HepG2 (cell line): ENCODE results near the gene PELO. TPM values are rescaled to one million over a fixed set of nuclear protein-coding genes. Genes with fewer than 3 reads are reported as not detected.

Source experiments
- ATAC-seq: fragments of 200-7000 bp; cut with Tn5 transposase; 3 replicates; pipeline ENCODE4 v1.9.1; 2020; ENCODE audit warnings: mild to moderate bottlenecking, moderate library complexity
- BruUV-seq: library from RNA; stranded (reverse); fragments of 400-500 nt; replicated peaks from 2 replicates; lab custom pipeline; 2021; lab: Mats Ljungman, UMichigan
- CTCF ChIA-PET: fragments of 300-600 bp; formaldehyde crosslinking; extraction: SDS; loops from one replicate; lab custom pipeline; 2021; ENCODE audit warnings: low total read pairs, inconsistent platforms, low intra/inter-chr PET ratio; lab: Yijun Ruan, JAX
- POLR2A ChIA-PET: fragments of 350-600 bp; sonication (Branson Sonifier 250); formaldehyde crosslinking; loops from one replicate; lab custom pipeline; 2020; ENCODE audit warnings: antibody characterized with exemption, inconsistent platforms; lab: Yijun Ruan, JAX
- DNase-seq: peaks from one replicate; pipeline ENCODE4 v3.0.0-alpha.2; 2015; ENCODE audit warnings: low spot score
- FAIRE-seq: peaks from 3 replicates; lab custom pipeline; 2011; peaks lifted over from hg19 to GRCh38; lab: Jason Lieb, UNC
- H2AFZ ChIP-seq: one replicate; pipeline ENCODE4 v1.6.1; 2011; ENCODE audit warnings: low read length, inconsistent platforms
- H3K27ac ChIP-seq: fragments of 300-600 bp; 3 replicates; pipeline ENCODE4 v1.8.0; 2011; ENCODE audit warnings: mixed run types, mild to moderate bottlenecking, mixed read lengths, low read length, inconsistent platforms; ENCODE audit not compliant: insufficient read depth; ENCODE audit errors: extremely low read length
- H3K27me3 ChIP-seq, 2 experiments: fragments of 200-600 bp in 1 of 2; 2 replicates in 1 of 2; 3 replicates in 1 of 2; pipeline versions ENCODE4 v1.6.0 to v1.8.0; 2011; ENCODE audit warnings: low read length in 2 of 2, mild to moderate bottlenecking in 2 of 2, moderate library complexity in 2 of 2, inconsistent platforms in 1 of 2; ENCODE audit not compliant: insufficient read depth in 2 of 2, control insufficient read depth in 1 of 2
- H3K36me3 ChIP-seq, 2 experiments: fragments of 200-600 bp in 1 of 2; replicated peaks in 1 of 2; 2 replicates in 1 of 2; 3 replicates in 1 of 2; pipeline versions ENCODE4 v1.5.1 to v1.8.0; 2011; ENCODE audit warnings: low read length in 2 of 2, inconsistent platforms in 1 of 2; ENCODE audit not compliant: insufficient read depth in 2 of 2, control insufficient read depth in 1 of 2
- H3K4me1 ChIP-seq: 2 replicates; pipeline ENCODE4 v1.5.1; 2012; ENCODE audit warnings: low read length, inconsistent platforms; ENCODE audit not compliant: insufficient read depth
- H3K4me2 ChIP-seq: 2 replicates; pipeline ENCODE4 v1.6.0; 2011; ENCODE audit warnings: low read depth, low read length, inconsistent platforms
- H3K4me3 ChIP-seq, 3 experiments: fragments of 200-600 bp in 1 of 3; sonication (generic), shearing (Covaris generic) in 1 of 3; replicated peaks in 1 of 3; 2 replicates each; pipeline ENCODE4 v1.5.1; 2011 to 2016; ENCODE audit warnings: low read length in 3 of 3, inconsistent platforms in 2 of 3, low read depth in 2 of 3, mild to moderate bottlenecking in 2 of 3, control low read depth in 1 of 3, mixed read lengths in 1 of 3; ENCODE audit not compliant: insufficient read depth in 1 of 3
- H3K79me2 ChIP-seq: one replicate; pipeline ENCODE4 v1.6.1; 2011; ENCODE audit warnings: low read length, inconsistent platforms; ENCODE audit not compliant: insufficient read depth
- H3K9ac ChIP-seq: 2 replicates; pipeline ENCODE4 v1.6.0; 2011; ENCODE audit warnings: mild to moderate bottlenecking, low read depth, low read length, inconsistent platforms; ENCODE audit not compliant: insufficient read depth
- H3K9me3 ChIP-seq: 2 replicates; pipeline ENCODE4 v1.5.1; 2012; ENCODE audit warnings: mild to moderate bottlenecking, low read length
- H4K20me1 ChIP-seq: 2 replicates; pipeline ENCODE4 v1.6.0; 2011; ENCODE audit warnings: inconsistent platforms, mild to moderate bottlenecking, low read length, moderate library complexity; ENCODE audit not compliant: insufficient read depth
- BRD4 ChIP-seq: sonication (generic); formaldehyde crosslinking; IDR thresholded peaks from 2 replicates; pipeline ENCODE4 v1.4.0; 2020; ENCODE audit warnings: missing genetic modification reagents
- KDM3A ChIP-seq: IDR thresholded peaks from 2 replicates; pipeline ENCODE4 v1.6.1; 2018; ENCODE audit warnings: low read depth, missing compliant biosample characterization
- MAFF ChIP-seq: IDR thresholded peaks from 2 replicates; pipeline ENCODE4 v1.6.1; 2011; ENCODE audit warnings: low read depth, low read length, improper control_type of control experiment
- YEATS4 ChIP-seq: sonication (generic); formaldehyde crosslinking; IDR thresholded peaks from 2 replicates; pipeline ENCODE4 v1.4.0; 2020; ENCODE audit warnings: missing genetic modification reagents, borderline replicate concordance
- ZNF3 ChIP-seq: IDR thresholded peaks from 2 replicates; pipeline ENCODE4 v1.7.0; 2017; ENCODE audit warnings: inconsistent platforms
- ZNF790 ChIP-seq: sonication (generic); formaldehyde crosslinking; IDR thresholded peaks from 2 replicates; pipeline ENCODE4 v1.8.0; 2022; ENCODE audit warnings: missing genetic modification reagents, mild to moderate bottlenecking, borderline replicate concordance
- WGBS: methylation state at CpG from one replicate; pipeline ENCODE4 v1.1.6; 2017; ENCODE audit warnings: low lambda C conversion rate; 5-methylcytosine and 5-hydroxymethylcytosine counted together
- in situ Hi-C: cut with HindIII; loops from 2 replicates; pipeline ENCODE4 v1.10.0; 2017; ENCODE audit warnings: low pct_unique_long_range_greater_than_20kb; ENCODE audit not compliant: extremely low pct_ligation_motif_present
- intact Hi-C: fragments of 100-400 bp; cut with micrococcal nuclease; formaldehyde crosslinking; loops from one replicate; pipeline ENCODE4 v1.10.0; 2022; ENCODE audit not compliant: unreplicated experiment
- polyA plus RNA-seq, 8 experiments: library from polyadenylated mRNA; depleted of rRNA in 3 of 8; stranded (reverse) in 7 of 8; unstranded in 1 of 8; fragments of >200 nt; fragmentation: Illumina TruSeq in 4 of 8; extraction: Trizol in 4 of 8; gene quantifications; 2 replicates each; pipeline versions ENCODE4 v1.2.1 to v1.2.3, GENCODE V29; 2011 to 2016; ENCODE audit warnings: low read depth in 4 of 8, missing spikeins in 1 of 8, mixed read lengths in 1 of 8; ENCODE audit not compliant: insufficient read depth in 1 of 8
- total RNA-seq, 5 experiments: library from RNA; depleted of rRNA; stranded (reverse); fragments of >200 nt; fragmentation: Illumina TruSeq; extraction: Trizol; gene quantifications; 2 replicates each; pipeline ENCODE4 v1.2.3, GENCODE V29; 2016; ENCODE audit warnings: low read depth in 1 of 5
- TF ChIP-seq, protein P1 (sequence below): fragments of 450-650 bp; IDR thresholded peaks from 2 replicates; pipeline ENCODE4 v1.6.1; 2017
- TF ChIP-seq, protein P2 (sequence below): sonication (generic); formaldehyde crosslinking; IDR thresholded peaks from 2 replicates; pipeline ENCODE4 v1.5.1; 2020; ENCODE audit warnings: missing genetic modification reagents, mild to moderate bottlenecking, borderline replicate concordance

The PELO gene
- total and polyA plus RNA-seq, 2 of the 13 experiments (the other 11 are each of a cell fraction or from before 2014, with no cell fraction given), result 19.0 to 23.9 TPM

DNA sequence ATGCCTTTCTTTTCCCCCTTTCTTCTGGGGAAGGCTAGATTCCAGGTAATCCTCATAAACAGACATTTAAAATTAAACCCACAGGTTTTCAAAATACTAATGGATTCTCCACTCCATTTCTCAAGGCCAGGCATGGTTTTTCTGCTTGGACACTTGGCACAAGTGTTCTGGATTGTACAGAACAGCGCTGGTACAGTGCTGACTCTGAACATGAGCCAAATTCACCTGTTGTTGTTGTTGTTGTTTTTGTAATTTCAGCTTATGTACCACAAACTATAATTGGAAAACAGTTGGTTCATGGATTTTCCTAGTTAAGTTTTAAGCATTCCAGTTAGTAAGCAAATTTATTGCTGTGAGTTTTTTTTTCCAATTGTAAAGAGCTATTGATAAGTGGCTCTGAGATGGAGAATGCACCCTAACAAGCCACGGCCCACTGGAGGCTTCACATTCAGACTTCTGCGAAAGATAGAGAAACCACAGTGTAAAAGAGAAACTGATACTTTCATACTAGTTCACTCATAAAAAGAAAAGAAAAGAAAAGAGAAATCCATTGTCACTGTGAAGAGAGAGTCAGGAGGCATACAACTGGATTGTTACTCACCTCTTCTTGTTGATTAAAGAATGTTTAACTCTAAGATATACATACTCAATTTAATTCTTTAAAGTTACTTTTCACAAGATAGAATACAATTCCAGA is 16.2 kb upstream of the PELO start:
- H3K4me3 ChIP-seq, result no peak overlapping the region
- ChIA-PET POLR2A (no interaction called here), CTCF (no interaction called here)
- no peak for FAIRE-seq
- H3K79me2 ChIP-seq, result no peaks in the 10 kb centered on the region
- no peaks in the 10 kb centered on the region for H3K9me3 ChIP-seq
- DNase-seq, result no peak
- no peak for ATAC-seq
- in situ Hi-C loops, result no loop called here
- intact Hi-C loops, result no loop called here
- no peak overlapping the region for H2AFZ ChIP-seq
- no peak overlapping the region for H3K4me2 ChIP-seq
- whole genome bisulfite sequencing, result 41% methylated on average over 3 of the region's 3 CpGs
- no peaks in the 10 kb centered on the region; a peak in 3 of 5 replicates for H3K27me3 ChIP-seq
- H3K9ac ChIP-seq, result no peak overlapping the region
- H3K4me1 ChIP-seq, result peaks cover 4% of the 10 kb centered on the region; the same call in 1 of the 2 replicates
- TF ChIP-seq YEATS4 (CRISPR knock-in tag) (no peak), BRD4 (no peak), ZNF790 (CRISPR knock-in tag) (no peak), MAFF (no peak), KDM3A (CRISPR knock-in tag) (no peak), ZNF3 (no peak)
- TF ChIP-seq, protein P1, sequence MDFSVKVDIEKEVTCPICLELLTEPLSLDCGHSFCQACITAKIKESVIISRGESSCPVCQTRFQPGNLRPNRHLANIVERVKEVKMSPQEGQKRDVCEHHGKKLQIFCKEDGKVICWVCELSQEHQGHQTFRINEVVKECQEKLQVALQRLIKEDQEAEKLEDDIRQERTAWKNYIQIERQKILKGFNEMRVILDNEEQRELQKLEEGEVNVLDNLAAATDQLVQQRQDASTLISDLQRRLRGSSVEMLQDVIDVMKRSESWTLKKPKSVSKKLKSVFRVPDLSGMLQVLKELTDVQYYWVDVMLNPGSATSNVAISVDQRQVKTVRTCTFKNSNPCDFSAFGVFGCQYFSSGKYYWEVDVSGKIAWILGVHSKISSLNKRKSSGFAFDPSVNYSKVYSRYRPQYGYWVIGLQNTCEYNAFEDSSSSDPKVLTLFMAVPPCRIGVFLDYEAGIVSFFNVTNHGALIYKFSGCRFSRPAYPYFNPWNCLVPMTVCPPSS, result no peak
- TF ChIP-seq, protein P2, sequence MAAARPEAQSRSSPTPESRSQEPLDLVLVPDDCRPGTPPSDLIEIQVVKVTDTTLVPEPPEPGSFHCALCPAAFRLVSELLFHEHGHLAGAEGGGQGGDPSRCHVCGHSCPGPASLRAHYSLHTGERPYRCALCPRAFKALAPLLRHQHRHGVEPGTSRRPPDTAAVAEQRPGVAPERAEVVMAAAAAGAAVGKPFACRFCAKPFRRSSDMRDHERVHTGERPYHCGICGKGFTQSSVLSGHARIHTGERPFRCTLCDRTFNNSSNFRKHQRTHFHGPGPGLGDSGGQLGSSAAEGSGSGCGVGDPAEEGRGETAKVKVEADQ (CRISPR knock-in tag), result no peak
- no TSS peak for BruUV-seq
- no peaks in the 10 kb centered on the region for H4K20me1 ChIP-seq
- no peak overlapping the region for H3K27ac ChIP-seq
- no peaks in the 10 kb centered on the region for H3K36me3 ChIP-seq
